Measurements from ENCODE around the gene SULT1E1.

SULT1E1 gene

GRCh38 chr4:69858690-69859089, 1.3 kb downstream of the SULT1E1 start:
- no peaks in the 10 kb centered on the region for H3K9me3 ChIP-seq
- no peak for DNase-seq
- no peak for TF ChIP-seq CTCF (IDR thresholded peaks at IDR 0.05)
- H3K4me1 ChIP-seq: no peaks in the 10 kb centered on the region
- H3K36me3 ChIP-seq: no peaks in the 10 kb centered on the region
- no peaks in the 10 kb centered on the region for H3K27me3 ChIP-seq
- no peak overlapping the region for H3K27ac ChIP-seq
- intact Hi-C loops (cut with DNase I; ENCODE audit: low total_unique reads): no loop called here
- no peak overlapping the region for H3K4me3 ChIP-seq

- Histone ChIP-seq H3K27ac (no peak overlapping the region), H3K4me3 (no peak overlapping the region), H3K9me3 (no peaks in the 10 kb centered on the region), H3K36me3 (no peaks in the 10 kb centered on the region), H3K4me1 (no peaks in the 10 kb centered on the region), H3K27me3 (no peaks in the 10 kb centered on the region)
- intact Hi-C loops (cut with DNase I; ENCODE audit: low total_unique reads): no loop called here
- no peak for TF ChIP-seq CTCF (IDR thresholded peaks at IDR 0.05)
- no peak for DNase-seq
Observed at GRCh38 chr4:69855822-69856221, 4.1 kb downstream of the SULT1E1 start.

GRCh38 chr4:69849969-69850368, 10.0 kb downstream of the SULT1E1 start:
- Histone ChIP-seq H3K36me3 (no peaks in the 10 kb centered on the region), H3K4me1 (no peaks in the 10 kb centered on the region), H3K27ac (no peak overlapping the region), H3K27me3 (no peaks in the 10 kb centered on the region), H3K9me3 (no peaks in the 10 kb centered on the region), H3K4me3 (no peak overlapping the region)
- no peak for DNase-seq
- TF ChIP-seq CTCF (IDR thresholded peaks at IDR 0.05): no peak
- intact Hi-C loops (cut with DNase I; ENCODE audit: low total_unique reads): no loop called here

- intact Hi-C loops (cut with DNase I; ENCODE audit: low total_unique reads): no loop called here
- Histone ChIP-seq H3K4me3 (no peak overlapping the region), H3K27ac (no peak overlapping the region), H3K27me3 (no peaks in the 10 kb centered on the region), H3K4me1 (no peaks in the 10 kb centered on the region), H3K36me3 (no peaks in the 10 kb centered on the region), H3K9me3 (no peaks in the 10 kb centered on the region)
- no peak for DNase-seq
- no peak for TF ChIP-seq CTCF (IDR thresholded peaks at IDR 0.05)
Observed at GRCh38 chr4:69849297-69849696, 10.6 kb downstream of the SULT1E1 start.

- Histone ChIP-seq H3K4me3 (no peak overlapping the region), H3K4me1 (no peaks in the 10 kb centered on the region), H3K27me3 (no peaks in the 10 kb centered on the region), H3K9me3 (no peaks in the 10 kb centered on the region), H3K27ac (no peak overlapping the region), H3K36me3 (no peaks in the 10 kb centered on the region)
- DNase-seq: no peak
- intact Hi-C loops (cut with DNase I; ENCODE audit: low total_unique reads): no loop called here
- no peak for TF ChIP-seq CTCF (IDR thresholded peaks at IDR 0.05)
Observed at GRCh38 chr4:69848028-69848427, 11.9 kb downstream of the SULT1E1 start.

GRCh38 chr4:69843932-69844331, 16.0 kb downstream of the SULT1E1 start:
- no peak overlapping the region for H3K4me3 ChIP-seq
- intact Hi-C loops (cut with DNase I; ENCODE audit: low total_unique reads): no loop called here
- H3K4me1 ChIP-seq: no peaks in the 10 kb centered on the region
- no peaks in the 10 kb centered on the region for H3K36me3 ChIP-seq
- H3K9me3 ChIP-seq: no peaks in the 10 kb centered on the region
- DNase-seq: no peak
- TF ChIP-seq CTCF (IDR thresholded peaks at IDR 0.05): no peak
- H3K27ac ChIP-seq: no peak overlapping the region
- no peaks in the 10 kb centered on the region for H3K27me3 ChIP-seq
